Measurements from ENCODE around the gene ATF7IP2. TPM values are rescaled to one million over a fixed set of nuclear protein-coding genes. Genes with fewer than 3 reads are reported as not detected.
A peak's percentile ranks its signal among the peaks of the same experiment; 100 is the strongest.

ATF7IP2 gene
- total and polyA plus RNA-seq, 2 of the 13 experiments (the other 11 are each of a cell fraction or from before 2014, with no cell fraction given): 117 to 217 TPM

DNA sequence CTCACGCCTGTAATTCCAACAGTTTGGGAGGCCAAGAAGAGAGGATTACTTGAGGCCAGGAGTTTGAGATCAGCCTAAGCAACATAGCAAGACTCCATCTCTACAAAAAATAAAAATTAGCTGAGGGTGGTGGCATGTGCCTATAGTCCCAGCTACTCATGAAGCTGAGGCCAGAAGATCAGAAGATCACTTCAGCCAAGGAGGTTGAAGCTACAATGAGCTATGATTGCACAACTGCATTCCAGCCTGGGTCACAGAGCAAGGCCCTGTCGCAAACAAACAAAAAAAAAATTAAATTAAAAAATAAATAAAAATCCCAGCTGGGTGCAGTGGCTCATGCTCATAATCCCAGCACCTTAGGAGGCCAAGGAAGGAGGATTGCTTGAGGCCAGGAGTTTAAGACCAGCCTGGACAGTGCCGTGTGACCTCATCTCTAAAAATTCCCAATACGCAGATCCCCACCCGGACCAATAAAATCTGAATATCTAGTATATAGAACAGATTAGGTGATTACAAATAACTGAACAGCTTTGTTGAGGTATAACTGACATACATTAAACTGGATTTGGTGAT lies 18.2 kb upstream of the ATF7IP2 start (continued):
- TF ChIP-seq, protein P1, sequence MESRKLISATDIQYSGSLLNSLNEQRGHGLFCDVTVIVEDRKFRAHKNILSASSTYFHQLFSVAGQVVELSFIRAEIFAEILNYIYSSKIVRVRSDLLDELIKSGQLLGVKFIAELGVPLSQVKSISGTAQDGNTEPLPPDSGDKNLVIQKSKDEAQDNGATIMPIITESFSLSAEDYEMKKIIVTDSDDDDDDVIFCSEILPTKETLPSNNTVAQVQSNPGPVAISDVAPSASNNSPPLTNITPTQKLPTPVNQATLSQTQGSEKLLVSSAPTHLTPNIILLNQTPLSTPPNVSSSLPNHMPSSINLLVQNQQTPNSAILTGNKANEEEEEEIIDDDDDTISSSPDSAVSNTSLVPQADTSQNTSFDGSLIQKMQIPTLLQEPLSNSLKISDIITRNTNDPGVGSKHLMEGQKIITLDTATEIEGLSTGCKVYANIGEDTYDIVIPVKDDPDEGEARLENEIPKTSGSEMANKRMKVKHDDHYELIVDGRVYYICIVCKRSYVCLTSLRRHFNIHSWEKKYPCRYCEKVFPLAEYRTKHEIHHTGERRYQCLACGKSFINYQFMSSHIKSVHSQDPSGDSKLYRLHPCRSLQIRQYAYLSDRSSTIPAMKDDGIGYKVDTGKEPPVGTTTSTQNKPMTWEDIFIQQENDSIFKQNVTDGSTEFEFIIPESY (CRISPR knock-in tag; IDR thresholded peaks at IDR 0.05): 0 out of 2 replicates have a peak, but pooled peaks have one; percentile 32
- TF ChIP-seq TSC22D2 (CRISPR knock-in tag; IDR thresholded peaks at IDR 0.05; ENCODE audit: borderline replicate concordance): no peak
- no peak for TF ChIP-seq JUN (CRISPR knock-in tag; IDR thresholded peaks at IDR 0.05)
- TF ChIP-seq, protein P2, sequence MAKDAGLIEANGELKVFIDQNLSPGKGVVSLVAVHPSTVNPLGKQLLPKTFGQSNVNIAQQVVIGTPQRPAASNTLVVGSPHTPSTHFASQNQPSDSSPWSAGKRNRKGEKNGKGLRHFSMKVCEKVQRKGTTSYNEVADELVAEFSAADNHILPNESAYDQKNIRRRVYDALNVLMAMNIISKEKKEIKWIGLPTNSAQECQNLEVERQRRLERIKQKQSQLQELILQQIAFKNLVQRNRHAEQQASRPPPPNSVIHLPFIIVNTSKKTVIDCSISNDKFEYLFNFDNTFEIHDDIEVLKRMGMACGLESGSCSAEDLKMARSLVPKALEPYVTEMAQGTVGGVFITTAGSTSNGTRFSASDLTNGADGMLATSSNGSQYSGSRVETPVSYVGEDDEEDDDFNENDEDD (CRISPR knock-in tag; IDR thresholded peaks at IDR 0.05; ENCODE audit: borderline replicate concordance): 0 out of 2 replicates have a peak, but pooled peaks have one; percentile 14
- TF ChIP-seq HINFP (CRISPR knock-in tag; IDR thresholded peaks at IDR 0.05; ENCODE audit: low read depth): no peak
- TF ChIP-seq, protein P3, sequence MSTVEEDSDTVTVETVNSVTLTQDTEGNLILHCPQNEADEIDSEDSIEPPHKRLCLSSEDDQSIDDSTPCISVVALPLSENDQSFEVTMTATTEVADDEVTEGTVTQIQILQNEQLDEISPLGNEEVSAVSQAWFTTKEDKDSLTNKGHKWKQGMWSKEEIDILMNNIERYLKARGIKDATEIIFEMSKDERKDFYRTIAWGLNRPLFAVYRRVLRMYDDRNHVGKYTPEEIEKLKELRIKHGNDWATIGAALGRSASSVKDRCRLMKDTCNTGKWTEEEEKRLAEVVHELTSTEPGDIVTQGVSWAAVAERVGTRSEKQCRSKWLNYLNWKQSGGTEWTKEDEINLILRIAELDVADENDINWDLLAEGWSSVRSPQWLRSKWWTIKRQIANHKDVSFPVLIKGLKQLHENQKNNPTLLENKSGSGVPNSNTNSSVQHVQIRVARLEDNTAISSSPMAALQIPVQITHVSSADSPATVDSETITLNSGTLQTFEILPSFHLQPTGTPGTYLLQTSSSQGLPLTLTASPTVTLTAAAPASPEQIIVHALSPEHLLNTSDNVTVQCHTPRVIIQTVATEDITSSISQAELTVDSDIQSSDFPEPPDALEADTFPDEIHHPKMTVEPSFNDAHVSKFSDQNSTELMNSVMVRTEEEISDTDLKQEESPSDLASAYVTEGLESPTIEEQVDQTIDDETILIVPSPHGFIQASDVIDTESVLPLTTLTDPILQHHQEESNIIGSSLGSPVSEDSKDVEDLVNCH (CRISPR knock-in tag; IDR thresholded peaks at IDR 0.05): no peak
- peak; percentile 74; the same call in 1 of the 2 replicates for TF ChIP-seq ZNF605 (CRISPR knock-in tag; IDR thresholded peaks at IDR 0.05)
- TF ChIP-seq, protein P4, sequence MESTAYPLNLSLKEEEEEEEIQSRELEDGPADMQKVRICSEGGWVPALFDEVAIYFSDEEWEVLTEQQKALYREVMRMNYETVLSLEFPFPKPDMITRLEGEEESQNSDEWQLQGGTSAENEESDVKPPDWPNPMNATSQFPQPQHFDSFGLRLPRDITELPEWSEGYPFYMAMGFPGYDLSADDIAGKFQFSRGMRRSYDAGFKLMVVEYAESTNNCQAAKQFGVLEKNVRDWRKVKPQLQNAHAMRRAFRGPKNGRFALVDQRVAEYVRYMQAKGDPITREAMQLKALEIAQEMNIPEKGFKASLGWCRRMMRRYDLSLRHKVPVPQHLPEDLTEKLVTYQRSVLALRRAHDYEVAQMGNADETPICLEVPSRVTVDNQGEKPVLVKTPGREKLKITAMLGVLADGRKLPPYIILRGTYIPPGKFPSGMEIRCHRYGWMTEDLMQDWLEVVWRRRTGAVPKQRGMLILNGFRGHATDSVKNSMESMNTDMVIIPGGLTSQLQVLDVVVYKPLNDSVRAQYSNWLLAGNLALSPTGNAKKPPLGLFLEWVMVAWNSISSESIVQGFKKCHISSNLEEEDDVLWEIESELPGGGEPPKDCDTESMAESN (CRISPR knock-in tag; conservative IDR thresholded peaks at IDR 0.05): peak; percentile 50; the same call in 1 of the 2 replicates
- TF ChIP-seq, protein P5, sequence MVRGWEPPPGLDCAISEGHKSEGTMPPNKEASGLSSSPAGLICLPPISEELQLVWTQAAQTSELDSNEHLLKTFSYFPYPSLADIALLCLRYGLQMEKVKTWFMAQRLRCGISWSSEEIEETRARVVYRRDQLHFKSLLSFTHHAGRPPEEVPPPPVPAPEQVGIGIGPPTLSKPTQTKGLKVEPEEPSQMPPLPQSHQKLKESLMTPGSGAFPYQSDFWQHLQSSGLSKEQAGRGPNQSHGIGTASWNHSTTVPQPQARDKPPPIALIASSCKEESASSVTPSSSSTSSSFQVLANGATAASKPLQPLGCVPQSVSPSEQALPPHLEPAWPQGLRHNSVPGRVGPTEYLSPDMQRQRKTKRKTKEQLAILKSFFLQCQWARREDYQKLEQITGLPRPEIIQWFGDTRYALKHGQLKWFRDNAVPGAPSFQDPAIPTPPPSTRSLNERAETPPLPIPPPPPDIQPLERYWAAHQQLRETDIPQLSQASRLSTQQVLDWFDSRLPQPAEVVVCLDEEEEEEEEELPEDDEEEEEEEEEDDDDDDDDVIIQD (CRISPR knock-in tag; IDR thresholded peaks at IDR 0.05; ENCODE audit: low read depth): peak; percentile 79; the same call in 1 of the 2 replicates
- TF ChIP-seq, protein P6, sequence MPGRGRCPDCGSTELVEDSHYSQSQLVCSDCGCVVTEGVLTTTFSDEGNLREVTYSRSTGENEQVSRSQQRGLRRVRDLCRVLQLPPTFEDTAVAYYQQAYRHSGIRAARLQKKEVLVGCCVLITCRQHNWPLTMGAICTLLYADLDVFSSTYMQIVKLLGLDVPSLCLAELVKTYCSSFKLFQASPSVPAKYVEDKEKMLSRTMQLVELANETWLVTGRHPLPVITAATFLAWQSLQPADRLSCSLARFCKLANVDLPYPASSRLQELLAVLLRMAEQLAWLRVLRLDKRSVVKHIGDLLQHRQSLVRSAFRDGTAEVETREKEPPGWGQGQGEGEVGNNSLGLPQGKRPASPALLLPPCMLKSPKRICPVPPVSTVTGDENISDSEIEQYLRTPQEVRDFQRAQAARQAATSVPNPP (CRISPR knock-in tag; IDR thresholded peaks at IDR 0.05): no peak
- no peak for TF ChIP-seq GABPB1 (CRISPR knock-in tag; IDR thresholded peaks at IDR 0.05)
- peak; percentile 72; the same call in 1 of the 2 replicates for TF ChIP-seq ZNF580 (CRISPR knock-in tag; IDR thresholded peaks at IDR 0.05; ENCODE audit: borderline replicate concordance, low read depth)
- no peak for TF ChIP-seq SATB2 (CRISPR knock-in tag; IDR thresholded peaks at IDR 0.05)
- 0 out of 2 replicates have a peak, but pooled peaks have one; percentile 18 for TF ChIP-seq ZNF7 (CRISPR knock-in tag; IDR thresholded peaks at IDR 0.05)
- no peak for TF ChIP-seq ZNF326 (CRISPR knock-in tag; IDR thresholded peaks at IDR 0.05; ENCODE audit: borderline replicate concordance)
- 0 out of 2 replicates have a peak, but pooled peaks have one; percentile 55 for TF ChIP-seq GATAD1 (CRISPR knock-in tag; IDR thresholded peaks at IDR 0.05)
